ENCODE results near the gene ACOX1.

DNA sequence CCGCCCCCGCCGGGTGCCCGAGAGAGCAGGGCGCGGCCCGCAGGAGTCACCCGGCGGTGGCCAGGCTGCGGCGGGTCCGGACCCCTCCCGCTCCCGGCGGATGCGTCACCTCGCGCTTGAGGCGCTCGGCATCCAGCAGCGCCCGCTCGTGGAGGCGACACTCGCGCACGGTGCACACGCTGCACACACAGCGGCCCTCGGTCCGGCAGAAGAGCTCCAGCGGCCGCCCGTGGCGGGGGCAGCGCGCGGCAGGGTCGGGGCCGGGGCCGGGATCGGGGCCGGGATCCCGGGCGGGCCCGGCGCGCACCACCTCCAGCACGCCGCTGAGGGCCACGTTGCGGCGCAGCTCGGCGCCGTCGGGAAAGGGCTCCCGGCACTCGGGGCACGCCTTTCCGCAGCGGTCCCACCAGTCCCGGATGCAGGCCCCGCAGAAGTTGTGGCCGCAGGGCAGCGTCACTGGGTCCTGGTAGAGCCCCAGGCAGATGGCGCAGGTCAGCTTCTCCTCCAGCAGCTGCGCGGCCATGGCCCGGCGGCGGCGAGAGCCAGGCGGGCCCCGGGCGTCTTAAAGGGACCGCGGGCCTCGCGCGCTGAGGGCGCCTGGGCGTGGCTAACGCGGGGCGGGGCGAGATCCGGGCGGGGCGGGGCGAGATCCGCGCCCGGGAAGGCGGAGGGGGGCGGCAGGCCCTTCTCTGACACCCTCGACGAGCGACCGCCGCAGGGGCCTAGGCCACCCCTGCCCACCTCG, 82.4 kb downstream of the ACOX1 start, which contains the start of gene TRIM65:
- TF ChIP-seq POLR2AphosphoS5 (IDR thresholded peaks at IDR 0.05; ENCODE audit: low read depth, low read length) (peak; percentile 70), TAF1 (IDR thresholded peaks at IDR 0.05; ENCODE audit: borderline replicate concordance, low read depth, low read length) (peak; percentile 33; the same call in 1 of the 2 replicates)
